Heart right ventricle (tissue), 16 donors: ENCODE measurements around the gene SF3A2. TPM values are rescaled to one million over a fixed set of nuclear protein-coding genes. Genes with fewer than 3 reads are reported as not detected.

Experiments
- ATAC-seq, 8 donors: fragments of 200-7000 bp; cut with Tn5 transposase; one replicate each; pipeline ENCODE4 v1.9.1; 2020; ENCODE audit warnings: mild to moderate bottlenecking in 8 of 8, moderate library complexity in 8 of 8, moderate number of reproducible peaks in 1 of 8
- DNase-seq, 2 donors: peaks; one replicate each; pipeline ENCODE4 v3.0.0-alpha.2; 2020
- H3K27ac ChIP-seq, 10 donors: fragments of 200-600 bp; sonication (generic) in 2 of 10; one replicate each; pipeline versions ENCODE4 v1.5.0 to v1.8.0; 2020 to 2022; ENCODE audit warnings: mild to moderate bottlenecking in 3 of 10
- H3K27me3 ChIP-seq, 7 donors: fragments of 200-600 bp; one replicate each; pipeline ENCODE4 v1.8.0; 2021 to 2022; ENCODE audit warnings: mild to moderate bottlenecking in 2 of 7
- H3K36me3 ChIP-seq, 9 donors: fragments of 200-600 bp; sonication (generic) in 1 of 9; one replicate each; pipeline versions ENCODE4 v1.5.0 to v1.8.0; 2020 to 2022; ENCODE audit warnings: mild to moderate bottlenecking in 2 of 9
- H3K4me1 ChIP-seq, 9 donors: fragments of 200-600 bp; sonication (generic) in 1 of 9; one replicate each; pipeline versions ENCODE4 v1.5.0 to v1.8.0; 2020 to 2022; ENCODE audit warnings: mild to moderate bottlenecking in 4 of 9
- H3K4me3 ChIP-seq, 10 donors: fragments of 200-600 bp; sonication (generic) in 2 of 10; one replicate each; pipeline versions ENCODE4 v1.5.0 to v1.8.0; 2020 to 2022; ENCODE audit warnings: mild to moderate bottlenecking in 7 of 10, moderate library complexity in 2 of 10
- H3K9me3 ChIP-seq, 11 donors: fragments of 200-600 bp in 10 of 11; sonication (generic) in 2 of 11; one replicate each; pipeline versions ENCODE4 v1.5.0 to v1.8.0; 2013 to 2022; ENCODE audit warnings: mild to moderate bottlenecking in 2 of 11, control low read depth in 1 of 11, moderate library complexity in 1 of 11
- CTCF ChIP-seq, 9 donors: fragments of 200-600 bp; sonication (generic) in 2 of 9; IDR thresholded peaks; one replicate each; pipeline versions ENCODE4 v1.5.0 to v1.8.0; 2021 to 2022; ENCODE audit warnings: antibody characterized with exemption in 9 of 9, mild to moderate bottlenecking in 5 of 9, moderate library complexity in 1 of 9
- WGBS, 2 donors: extraction: QIAGEN DNeasy Blood & Tissue Kit; methylation state at CpG; one replicate each; pipeline ENCODE4 v1.1.7; 2013; ENCODE audit warnings: inconsistent platforms in 1 of 2; 5-methylcytosine and 5-hydroxymethylcytosine counted together
- intact Hi-C, 10 donors: fragments of 100-400 bp; cut with DNase I; formaldehyde crosslinking; loops; one replicate each; pipeline versions ENCODE4 v1.11.1 to v1.14.2; 2022
- polyA plus RNA-seq, 2 donors: library from polyadenylated mRNA; stranded (reverse); fragments of 200-250 nt; gene quantifications; one replicate each; pipeline ENCODE4 v1.2.3, GENCODE V29; 2013
- total RNA-seq, 10 donors: library from RNA; stranded (reverse); fragmentation: NEBNext Ultra II Directional in 3 of 10; extraction: Animal tissue kit (Norgen Biotek cat#: 25700) in 3 of 10; gene quantifications; one replicate each; pipeline versions ENCODE4 v1.2.1 to v1.2.4, GENCODE V29; 2021 to 2023
- donor health status: Arrhythmogenic right ventricular cardiomyopathy.
- donor health status: ischemic (EF 13 %, LVEDD 7.1; RV severe dilation, severe dysfunction).
- donor health status: healthy with polysubstance abuse.
- donor health status: DM: no; HTN: yes; CAD: no.
- donor health status: DM: no; HTN: no; CAD: no.
- donor health status: ischemic (EF 25% LVEDD 6.9; RV normal size, moderate dysfunction).
- donor health status: ischemic (EF 25% LVEDD 5.7; RV mildly dilated, moderate dysfunction).
- donor health status: healthy.
- donor health status: DM: yes; HTN: yes; CAD: no.
- donor health status: Ischemic cardiomyopathy.
- donor health status: ischemic (EF 35%, LVEDD 5.7; RV mildly dilated, moderate dysfunction).
- donor health status: nonischemic (EF 11% LVEDD 7.7; RV severe dilation, severe dysfunction).
- donor health status: DM: yes; HTN: yes; CAD: no.
- donor health status: PGD.
- donor health status: ischemic (EF 29% LVEDD 5.4; RV normal size, mild dysfunction).
- donor health status: nonischemic (EF 23%, LVEDD 6.1; RV moderate dilation, normal function).

Gene SF3A2
- total and polyA plus RNA-seq, 12 donors = 24.6 to 47.3 (median 30.4) TPM

DNA sequence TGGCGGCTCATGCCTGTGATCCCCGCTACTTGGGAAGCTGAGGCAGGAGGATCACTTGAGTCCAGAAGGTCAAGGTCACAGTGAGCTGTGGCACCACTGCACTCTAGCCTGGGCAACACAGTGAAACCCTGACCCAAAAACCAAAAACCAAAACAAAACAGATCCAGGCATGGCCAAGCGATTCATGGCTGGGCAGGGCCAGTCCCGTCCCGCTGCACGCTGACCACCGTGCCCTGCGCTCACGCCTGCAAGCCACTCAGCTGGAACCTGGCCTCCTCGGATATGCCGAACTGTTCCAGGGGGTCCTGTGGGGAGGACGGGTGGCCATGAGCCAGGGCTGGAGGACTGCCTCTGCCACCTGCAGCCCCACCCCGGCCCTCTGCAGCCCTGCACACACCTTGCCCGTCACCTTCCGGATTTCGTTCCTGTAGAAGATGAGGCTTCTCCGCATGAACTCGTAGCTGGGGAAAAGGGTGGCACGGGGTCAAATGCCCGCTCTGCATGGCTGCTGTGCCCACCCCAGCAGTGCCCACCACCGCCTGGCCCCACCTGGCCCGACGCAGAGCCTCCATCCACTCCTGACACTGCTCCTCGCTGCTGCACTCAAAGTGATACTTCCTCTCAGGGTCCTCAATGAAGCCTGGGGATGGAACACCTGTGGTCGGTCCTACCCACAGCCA is 2.9 kb upstream of the SF3A2 start:
- H3K27ac ChIP-seq = no peak overlapping the region
- no peak for ATAC-seq

DNA sequence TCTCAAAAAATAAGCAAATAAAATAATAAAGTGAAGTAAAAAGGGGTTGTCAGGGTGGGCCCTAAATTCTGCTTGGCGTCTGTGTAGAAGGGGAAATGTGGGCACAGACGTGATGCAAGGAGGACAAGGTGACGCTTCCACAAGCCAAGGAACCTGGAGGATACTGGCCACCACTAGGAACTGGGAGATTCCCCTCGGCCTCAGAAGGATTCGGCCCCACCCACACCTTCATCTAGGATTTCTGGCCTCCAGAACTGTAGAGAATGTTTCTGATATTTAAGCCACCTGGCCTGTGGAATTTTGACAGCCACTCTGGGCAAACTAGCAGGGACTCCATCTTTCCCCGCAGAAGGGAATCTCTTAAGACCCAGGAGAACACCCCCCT is 1.6 kb upstream of the SF3A2 start:
- WGBS, 2 donors = 48 to 55% methylated on average over 6 of the region's 6 CpGs
- Histone ChIP-seq H3K4me3 (peak overlapping the region; percentile 71 to 95 (median 89)), H3K27ac (peak overlapping the region in 9 of 10 donors; percentile 92 to 100 (median 99)), H3K9me3 (no peaks in the 10 kb centered on the region), H3K27me3 (no peaks in the 10 kb centered on the region), H3K4me1 (peaks cover 23 to 76% (median 45%) of the 10 kb centered on the region in 9 donors), H3K36me3 (peaks cover 0 to 41% (median 7%) of the 10 kb centered on the region in 9 donors)
- TF ChIP-seq CTCF (IDR thresholded peaks at IDR 0.05) = no peak
- intact Hi-C loops = loop anchor here (5.0 to 10.0 kb wide), 10 partner anchors 37 to 160 kb away; partner anchors contain the start of genes AP3D1 (in 2 of the 10) and DOT1L (in 1 of the 10)
- DNase-seq (no peak), ATAC-seq (no peak)

More for the DNA sequence above, 2.9 kb upstream of the SF3A2 start:
- TF ChIP-seq CTCF (IDR thresholded peaks at IDR 0.05) = no peak
- intact Hi-C loops = loop anchor here in 7 of 10 donors (5.0 to 10.0 kb wide), 6 partner anchors 39 to 161 kb away; partner anchors contain the start of gene AP3D1 (in 2 of the 7)
- H3K4me3 ChIP-seq = no peak overlapping the region
- no peaks in the 10 kb centered on the region for H3K27me3 ChIP-seq
- H3K36me3 ChIP-seq = peaks cover 2 to 53% (median 13%) of the 10 kb centered on the region in 9 donors
- DNase-seq = no peak
- peaks cover 20 to 66% (median 34%) of the 10 kb centered on the region in 9 donors for H3K4me1 ChIP-seq
- H3K9me3 ChIP-seq = no peaks in the 10 kb centered on the region
- WGBS, 2 donors = 91 to 96% methylated on average over 25 of the region's 25 CpGs

GRCh38 chr19:2235381-2236063 is 1.1 kb upstream of the SF3A2 start:
- ATAC-seq = peak in 5 of 8 donors; percentile 0 to 7 (median 6)
- peaks cover 25 to 81% (median 50%) of the 10 kb centered on the region in 9 donors for H3K4me1 ChIP-seq
- H3K36me3 ChIP-seq = peaks cover 0 to 36% (median 4%) of the 10 kb centered on the region in 9 donors
- H3K9me3 ChIP-seq = no peaks in the 10 kb centered on the region
- H3K27ac ChIP-seq = peak overlapping the region; percentile 92 to 100 (median 99)
- intact Hi-C loops = loop anchor here in 9 of 10 donors (1.0 to 10.0 kb wide), 15 partner anchors 33 to 159 kb away; partner anchors contain the start of genes AP3D1 (in 3 of the 9) and DOT1L (in 2 of the 9)
- TF ChIP-seq CTCF (IDR thresholded peaks at IDR 0.05) = no peak
- WGBS, 2 donors = 1% methylated on average over 28 to 48 of the region's 48 CpGs
- H3K4me3 ChIP-seq = peak overlapping the region; percentile 71 to 95 (median 89)
- no peaks in the 10 kb centered on the region for H3K27me3 ChIP-seq
- peak in 1 of 2 donors; percentile 54 for DNase-seq

DNA sequence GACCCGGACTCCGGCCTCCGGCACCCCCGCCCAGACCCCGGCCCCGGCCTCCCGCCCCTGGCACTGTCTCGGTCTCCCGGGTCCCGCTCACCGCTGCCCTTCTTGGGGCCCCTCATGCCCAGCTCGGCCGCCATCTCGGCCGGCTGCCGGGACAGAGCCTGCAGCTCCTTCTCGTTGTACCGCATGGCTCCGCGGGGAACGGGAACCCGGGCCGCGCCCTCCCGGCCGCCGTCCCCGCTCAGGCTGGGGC is 635 bp upstream of the SF3A2 start:
- Histone ChIP-seq H3K4me1 (peaks cover 28 to 82% (median 55%) of the 10 kb centered on the region in 9 donors), H3K9me3 (no peaks in the 10 kb centered on the region), H3K27ac (peak overlapping the region; percentile 92 to 100 (median 99)), H3K36me3 (peaks cover 0 to 31% (median 4%) of the 10 kb centered on the region in 9 donors), H3K4me3 (peak overlapping the region; percentile 71 to 95 (median 89)), H3K27me3 (no peaks in the 10 kb centered on the region)
- intact Hi-C loops = loop anchor here in 9 of 10 donors (1.0 to 10.0 kb wide), 15 partner anchors 33 to 159 kb away; partner anchors contain the start of genes AP3D1 (in 3 of the 9) and DOT1L (in 2 of the 9)
- DNase-seq (no peak), ATAC-seq (no peak)
- no peak for TF ChIP-seq CTCF (IDR thresholded peaks at IDR 0.05)
- WGBS, 2 donors = 0% methylated on average over 22 to 27 of the region's 28 CpGs
